Measurements from ENCODE around the gene P2RX6. TPM values are rescaled to one million over a fixed set of nuclear protein-coding genes. Genes with fewer than 3 reads are reported as not detected.

P2RX6 gene
- total RNA-seq, 2 experiments from 2014 or later: 0.14 to 0.69 TPM

GRCh38 chr22:20981787-20982562 lies 33.0 kb upstream of the P2RX6 start, which contains the start of gene LZTR1:
Gene LZTR1 (plus strand): TSS chr22:20982297. CDS start chr22:20982372, 75 bp downstream.
- Mint-ChIP-seq H3K27me3 (no peaks in the 10 kb centered on the region), H3K27ac (peak within 1 kb of the TSS; percentile 87), H3K4me1 (ENCODE audit: low read depth) (peaks cover 48% of the 10 kb centered on the region), H3K36me3 (ENCODE audit: low read depth) (peaks cover 19% of the 10 kb centered on the region), H3K9me3 (no peaks in the 10 kb centered on the region), H3K4me3 (peak within 1 kb of the TSS; percentile 97)
- Histone ChIP-seq H3K27me3 (ENCODE audit: control insufficient read depth in 1 of 2, insufficient read depth in 2 of 2, low read length in 2 of 2) (no peaks in the 10 kb centered on the region), H3K27ac (ENCODE audit: low read depth in 1 of 2, low read length in 2 of 2) (peak within 1 kb of the TSS; percentile 69 to 80), H3K9me3 (ENCODE audit: control insufficient read depth in 1 of 2, insufficient read depth in 1 of 2, low read length in 2 of 2) (peaks cover 6 to 14% of the 10 kb centered on the region in 2 experiments), H3K36me3 (ENCODE audit: insufficient read depth, low read length) (peaks cover 24% of the 10 kb centered on the region), H3K4me3 (ENCODE audit: low read length) (peak within 1 kb of the TSS; percentile 76), H3K4me1 (ENCODE audit: insufficient read depth, low read length) (peaks cover 49% of the 10 kb centered on the region)
- ATAC-seq (ENCODE audit: poor library complexity) (peak; percentile 58), DNase-seq (peak; percentile 40 to 85 (median 66))
- peak; percentile 52 for TF ChIP-seq CTCF (IDR thresholded peaks at IDR 0.05)
- ChIA-PET CTCF (interaction anchor here (0.8 to 1.5 kb wide), 3 partner anchors 21 to 647 kb away, joined by 3 to 7 read pairs (median 3); no protein-coding TSS in a partner anchor), POLR2A (interaction anchor here (0.6 to 4.6 kb wide), 7 partner anchors 9 to 647 kb away, joined by 3 to 25 read pairs (median 3); partner anchors contain the start of genes CRKL and THAP7)
- intact Hi-C loops (cut with DNase I, micrococcal nuclease): loop anchor here (1.0 to 10.0 kb wide), 3 partner anchors 20 to 127 kb away; partner anchors contain the start of genes THAP7 (in 2 of the 2), CRKL (in 1 of the 2), PI4KA (in 1 of the 2) and SNAP29 (in 1 of the 2)

DNA sequence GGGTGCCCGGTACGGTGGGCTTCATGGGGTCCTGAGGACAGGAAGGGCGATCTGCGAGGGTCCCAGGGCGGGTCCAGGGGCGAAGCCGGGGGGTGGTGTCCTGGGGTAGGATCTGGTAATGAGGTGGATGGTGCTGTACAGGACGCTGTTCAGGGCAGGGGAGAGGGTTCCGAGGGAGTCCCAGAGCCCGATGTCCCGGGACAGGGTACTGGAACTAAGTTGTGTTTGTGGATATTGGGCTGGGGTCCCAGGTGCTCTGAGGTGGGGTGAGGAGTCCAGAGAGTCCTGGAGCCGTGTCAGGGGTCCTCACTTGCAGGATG lies 32.4 kb upstream of the P2RX6 start:
- no peak for TF ChIP-seq CTCF (IDR thresholded peaks at IDR 0.05)
- no peak for ATAC-seq (ENCODE audit: poor library complexity)
- intact Hi-C loops (cut with DNase I, micrococcal nuclease): loop anchor here (5.0 to 10.0 kb wide), 2 partner anchors 65 to 128 kb away; partner anchors contain the start of genes CRKL (in 1 of the 2), PI4KA (in 1 of the 2) and SNAP29 (in 1 of the 2)
- Histone ChIP-seq H3K9me3 (ENCODE audit: control insufficient read depth in 1 of 2, insufficient read depth in 1 of 2, low read length in 2 of 2) (peaks cover 6 to 14% of the 10 kb centered on the region in 2 experiments), H3K4me1 (ENCODE audit: insufficient read depth, low read length) (peaks cover 49% of the 10 kb centered on the region), H3K27ac (ENCODE audit: low read depth in 1 of 2, low read length in 2 of 2) (peak overlapping the region; percentile 32 to 69), H3K36me3 (ENCODE audit: insufficient read depth, low read length) (peaks cover 27% of the 10 kb centered on the region), H3K4me3 (ENCODE audit: low read length) (peak overlapping the region; percentile 76), H3K27me3 (ENCODE audit: control insufficient read depth in 1 of 2, insufficient read depth in 2 of 2, low read length in 2 of 2) (no peaks in the 10 kb centered on the region)
- ChIA-PET CTCF (interaction anchor here (0.8 to 1.5 kb wide), 3 partner anchors 21 to 647 kb away, joined by 3 to 7 read pairs (median 3); no protein-coding TSS in a partner anchor), POLR2A (interaction anchor here (0.6 to 4.6 kb wide), 7 partner anchors 8 to 647 kb away, joined by 3 to 25 read pairs (median 3); partner anchors contain the start of genes CRKL and THAP7)
- H3K36me3 Mint-ChIP-seq (ENCODE audit: low read depth): peaks cover 21% of the 10 kb centered on the region
- peaks cover 48% of the 10 kb centered on the region for H3K4me1 Mint-ChIP-seq (ENCODE audit: low read depth)
- peak overlapping the region; percentile 97 for H3K4me3 Mint-ChIP-seq
- no peaks in the 10 kb centered on the region for H3K9me3 Mint-ChIP-seq
- DNase-seq: no peak
- H3K27ac Mint-ChIP-seq: peak overlapping the region; percentile 87
- no peaks in the 10 kb centered on the region for H3K27me3 Mint-ChIP-seq

- Histone ChIP-seq H3K27ac (ENCODE audit: low read depth in 1 of 2, low read length in 2 of 2) (no peak overlapping the region), H3K36me3 (ENCODE audit: insufficient read depth, low read length) (peaks cover 33% of the 10 kb centered on the region), H3K27me3 (ENCODE audit: control insufficient read depth in 1 of 2, insufficient read depth in 2 of 2, low read length in 2 of 2) (no peaks in the 10 kb centered on the region), H3K4me3 (ENCODE audit: low read length) (peak overlapping the region; percentile 76), H3K9me3 (ENCODE audit: control insufficient read depth in 1 of 2, insufficient read depth in 1 of 2, low read length in 2 of 2) (peaks cover 6 to 8% of the 10 kb centered on the region in 2 experiments), H3K4me1 (ENCODE audit: insufficient read depth, low read length) (peaks cover 49% of the 10 kb centered on the region)
- no peak for TF ChIP-seq CTCF (IDR thresholded peaks at IDR 0.05)
- intact Hi-C loops (cut with DNase I, micrococcal nuclease): loop anchor here (5.0 to 10.0 kb wide), 2 partner anchors 66 to 128 kb away; partner anchors contain the start of genes CRKL (in 1 of the 2), PI4KA (in 1 of the 2) and SNAP29 (in 1 of the 2)
- Mint-ChIP-seq H3K4me1 (ENCODE audit: low read depth) (peaks cover 48% of the 10 kb centered on the region), H3K27me3 (no peaks in the 10 kb centered on the region), H3K36me3 (ENCODE audit: low read depth) (peaks cover 28% of the 10 kb centered on the region), H3K27ac (peak overlapping the region; percentile 87), H3K4me3 (peak overlapping the region; percentile 97), H3K9me3 (no peaks in the 10 kb centered on the region)
- ChIA-PET POLR2A (interaction anchor here (2.7 to 4.6 kb wide), 2 partner anchors 16 to 19 kb away, joined by 16 to 25 read pairs; partner anchors contain the start of gene THAP7), CTCF (no interaction called here)
- no peak for ATAC-seq (ENCODE audit: poor library complexity)
- DNase-seq: no peak
Observed at GRCh38 chr22:20983081-20983771, 31.7 kb upstream of the P2RX6 start.
